ENCODE data around the gene BUB1.

- no peak for TF ChIP-seq CTCF (IDR thresholded peaks at IDR 0.05)
- no peak for TF ChIP-seq POLR2A (IDR thresholded peaks at IDR 0.05)
- TF ChIP-seq POLR2AphosphoS5 (IDR thresholded peaks at IDR 0.05), result peak; percentile 35
Observed at GRCh38 chr2:110714452-110715224, 36.8 kb upstream of the BUB1 start.
